Measurements from ENCODE around the gene LAX1. TPM values are rescaled to one million over a fixed set of nuclear protein-coding genes. Genes with fewer than 3 reads are reported as not detected.

Gene LAX1
- total and polyA plus RNA-seq, 2 of the 4 experiments (the other 2 are of a cell fraction) = 0.03 TPM; not detected in 1

GRCh38 chr1:203768256-203768655 is 3.3 kb downstream of the LAX1 start:
- no TSS peak for BruUV-seq (replicated peaks)
- peak overlapping the region; percentile 5; the same call in 1 of the 2 replicates for H2AK5ac ChIP-seq (ENCODE audit: low read depth, low read length)
- H3K23ac ChIP-seq (ENCODE audit: low read depth, low read length) = no peak overlapping the region
- no peaks in the 10 kb centered on the region for H3K9me3 ChIP-seq (ENCODE audit: control insufficient read depth, insufficient read depth, low read length)
- no peak for DNase-seq
- H4K91ac ChIP-seq (ENCODE audit: insufficient read depth, low read depth, low read length) = no peak overlapping the region
- dilution Hi-C loops (cut with HindIII; ENCODE audit: low sequenced_read_pairs, unreplicated experiment) (no loop called here), in situ Hi-C loops (cut with MboI; ENCODE audit: low sequenced_read_pairs) (no loop called here), intact Hi-C loops (cut with micrococcal nuclease) (no loop called here)
- H2BK5ac ChIP-seq (ENCODE audit: low read depth, low read length, poor library complexity, severe bottlenecking) = no peak overlapping the region
- H3K9me1 ChIP-seq (ENCODE audit: insufficient read depth, low read length) = peaks cover 4% of the 10 kb centered on the region; the same call in 1 of the 2 replicates
- H3K36me3 ChIP-seq (ENCODE audit: control insufficient read depth, insufficient read depth, low read length) = no peaks in the 10 kb centered on the region
- no peak overlapping the region for H3K18ac ChIP-seq (ENCODE audit: low read depth, low read length)
- no peak overlapping the region for H3K4me2 ChIP-seq (ENCODE audit: low read depth, low read length)
- peak overlapping the region; percentile 5; the same call in 1 of the 2 replicates for H2BK20ac ChIP-seq (ENCODE audit: low read depth, low read length)
- H3K27ac ChIP-seq (ENCODE audit: insufficient read depth, low read length) = no peak overlapping the region
- peak overlapping the region; percentile 13 for H2AFZ ChIP-seq (replicated peaks; ENCODE audit: low read length, poor library complexity)
- TF ChIP-seq MAZ (IDR thresholded peaks at IDR 0.05; ENCODE audit: borderline replicate concordance, low read depth, low read length) = no peak
- TF ChIP-seq, protein P1, sequence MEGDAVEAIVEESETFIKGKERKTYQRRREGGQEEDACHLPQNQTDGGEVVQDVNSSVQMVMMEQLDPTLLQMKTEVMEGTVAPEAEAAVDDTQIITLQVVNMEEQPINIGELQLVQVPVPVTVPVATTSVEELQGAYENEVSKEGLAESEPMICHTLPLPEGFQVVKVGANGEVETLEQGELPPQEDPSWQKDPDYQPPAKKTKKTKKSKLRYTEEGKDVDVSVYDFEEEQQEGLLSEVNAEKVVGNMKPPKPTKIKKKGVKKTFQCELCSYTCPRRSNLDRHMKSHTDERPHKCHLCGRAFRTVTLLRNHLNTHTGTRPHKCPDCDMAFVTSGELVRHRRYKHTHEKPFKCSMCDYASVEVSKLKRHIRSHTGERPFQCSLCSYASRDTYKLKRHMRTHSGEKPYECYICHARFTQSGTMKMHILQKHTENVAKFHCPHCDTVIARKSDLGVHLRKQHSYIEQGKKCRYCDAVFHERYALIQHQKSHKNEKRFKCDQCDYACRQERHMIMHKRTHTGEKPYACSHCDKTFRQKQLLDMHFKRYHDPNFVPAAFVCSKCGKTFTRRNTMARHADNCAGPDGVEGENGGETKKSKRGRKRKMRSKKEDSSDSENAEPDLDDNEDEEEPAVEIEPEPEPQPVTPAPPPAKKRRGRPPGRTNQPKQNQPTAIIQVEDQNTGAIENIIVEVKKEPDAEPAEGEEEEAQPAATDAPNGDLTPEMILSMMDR (conservative IDR thresholded peaks at IDR 0.05; ENCODE audit: low read depth, low read length) = no peak
- TF ChIP-seq, protein P2, sequence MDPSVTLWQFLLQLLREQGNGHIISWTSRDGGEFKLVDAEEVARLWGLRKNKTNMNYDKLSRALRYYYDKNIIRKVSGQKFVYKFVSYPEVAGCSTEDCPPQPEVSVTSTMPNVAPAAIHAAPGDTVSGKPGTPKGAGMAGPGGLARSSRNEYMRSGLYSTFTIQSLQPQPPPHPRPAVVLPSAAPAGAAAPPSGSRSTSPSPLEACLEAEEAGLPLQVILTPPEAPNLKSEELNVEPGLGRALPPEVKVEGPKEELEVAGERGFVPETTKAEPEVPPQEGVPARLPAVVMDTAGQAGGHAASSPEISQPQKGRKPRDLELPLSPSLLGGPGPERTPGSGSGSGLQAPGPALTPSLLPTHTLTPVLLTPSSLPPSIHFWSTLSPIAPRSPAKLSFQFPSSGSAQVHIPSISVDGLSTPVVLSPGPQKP (IDR thresholded peaks at IDR 0.05; ENCODE audit: borderline replicate concordance, low read depth, low read length) = no peak
- no peak overlapping the region for H3K56ac ChIP-seq (ENCODE audit: extremely low read depth, insufficient read depth, low read length)
- no peak for ATAC-seq (ENCODE audit: low read depth)
- no peak overlapping the region for H2BK120ac ChIP-seq (ENCODE audit: low read depth, low read length)
- H3K4me3 ChIP-seq (ENCODE audit: insufficient read depth, low read depth, low read length) = no peak overlapping the region
- H3K9ac ChIP-seq (ENCODE audit: low read depth, low read length) = no peak overlapping the region
- H3K27me3 ChIP-seq (ENCODE audit: control insufficient read depth, insufficient read depth, low read length) = peaks cover 19% of the 10 kb centered on the region
- H4K5ac ChIP-seq (ENCODE audit: low read depth, low read length) = no peak overlapping the region
- H2AK9ac ChIP-seq (replicated peaks; ENCODE audit: low read depth, low read length, poor library complexity) = no peak overlapping the region
- WGBS, 2 experiments (ENCODE audit: extremely low coverage in 2 of 2, insufficient read length in 1 of 2) = 53% methylated on average over 2 of the region's 6 CpGs; no CpG with 5 or more reads in 1 of the 2 experiments
- POLR2A ChIA-PET (ENCODE audit: unreplicated experiment) = no interaction called here
- H3K14ac ChIP-seq (replicated peaks; ENCODE audit: low read depth, low read length) = no peak overlapping the region
- H4K8ac ChIP-seq (ENCODE audit: low read depth in 2 of 2, low read length in 2 of 2) = no peak overlapping the region; a peak in 1 of 4 replicates
- H4K20me1 ChIP-seq (ENCODE audit: insufficient read depth, low read length) = no peaks in the 10 kb centered on the region
- CTCF ChIA-PET = no interaction called here
- H3K4ac ChIP-seq (ENCODE audit: low read depth, low read length) = 0 out of 2 replicates have a peak overlapping the region, but pooled peaks have one; percentile 65
- H3K79me1 ChIP-seq (ENCODE audit: low read depth in 1 of 2, low read length in 2 of 2) = no peaks in the 10 kb centered on the region; a peak in 1 of 4 replicates
- 0 out of 3 replicates have a peak overlapping the region, but pooled peaks have one; percentile 76 for H2BK15ac ChIP-seq (ENCODE audit: low read depth, low read length)
- H3K4me1 ChIP-seq (ENCODE audit: control insufficient read depth, insufficient read depth, low read length) = peaks cover 2% of the 10 kb centered on the region
